ENCODE measurements around the gene IQSEC1. TPM values are rescaled to one million over a fixed set of nuclear protein-coding genes. Genes with fewer than 3 reads are reported as not detected.
"Not testable (repeated sequence)": the region's sequence is repeated elsewhere in the genome, so short reads cannot be mapped to it uniquely, and the experiment has no call there.

The IQSEC1 gene
- total and polyA plus RNA-seq, 2 experiments from 2014 or later: 17.8 to 51.7 TPM

- H3K4me1 ChIP-seq (ENCODE audit: low read depth): peaks cover 3% of the 10 kb centered on the region
- H3K4me3 ChIP-seq: no peak overlapping the region
- H3K27ac ChIP-seq: no peak overlapping the region
- H3K36me3 ChIP-seq: no peaks in the 10 kb centered on the region
- H3K9me3 ChIP-seq (ENCODE audit: low read depth): no peaks in the 10 kb centered on the region
- no peak for DNase-seq (ENCODE audit: low read depth in 1 of 2, low spot score in 1 of 2)
- H3K27me3 ChIP-seq: no peaks in the 10 kb centered on the region
- TF ChIP-seq CTCF (IDR thresholded peaks at IDR 0.05; ENCODE audit: low read depth, low read length): no peak
Measured at GRCh38 chr3:12865271-12865670, 208.0 kb downstream of the IQSEC1 start.

GRCh38 chr3:12862387-12862786 lies 210.8 kb downstream of the IQSEC1 start:
- H3K27ac ChIP-seq: no peak overlapping the region
- TF ChIP-seq CTCF (IDR thresholded peaks at IDR 0.05; ENCODE audit: low read depth, low read length): no peak
- H3K9me3 ChIP-seq (ENCODE audit: low read depth): no peaks in the 10 kb centered on the region
- DNase-seq (ENCODE audit: low read depth in 1 of 2, low spot score in 1 of 2): no peak
- no peaks in the 10 kb centered on the region for H3K27me3 ChIP-seq
- no peak overlapping the region for H3K4me3 ChIP-seq
- H3K4me1 ChIP-seq (ENCODE audit: low read depth): no peaks in the 10 kb centered on the region
- H3K36me3 ChIP-seq: no peaks in the 10 kb centered on the region

- Histone ChIP-seq H3K27me3 (no peaks in the 10 kb centered on the region), H3K4me1 (ENCODE audit: low read depth) (no peaks in the 10 kb centered on the region), H3K36me3 (no peaks in the 10 kb centered on the region), H3K27ac (no peak overlapping the region), H3K4me3 (no peak overlapping the region), H3K9me3 (ENCODE audit: low read depth) (no peaks in the 10 kb centered on the region)
- no peak for TF ChIP-seq CTCF (IDR thresholded peaks at IDR 0.05; ENCODE audit: low read depth, low read length)
- DNase-seq (ENCODE audit: low read depth in 1 of 2, low spot score in 1 of 2): no peak
Measured at GRCh38 chr3:12861611-12862010, 211.6 kb downstream of the IQSEC1 start.

- H3K27me3 ChIP-seq: peaks cover 1% of the 10 kb centered on the region
- H3K4me1 ChIP-seq (ENCODE audit: low read depth): no peaks in the 10 kb centered on the region
- DNase-seq (ENCODE audit: low read depth in 1 of 2, low spot score in 1 of 2): no peak
- H3K27ac ChIP-seq: no peak overlapping the region
- H3K9me3 ChIP-seq (ENCODE audit: low read depth): no peaks in the 10 kb centered on the region
- no peak overlapping the region for H3K4me3 ChIP-seq
- H3K36me3 ChIP-seq: no peaks in the 10 kb centered on the region
- TF ChIP-seq CTCF (IDR thresholded peaks at IDR 0.05; ENCODE audit: low read depth, low read length): no peak
Measured at GRCh38 chr3:12859840-12860239, 213.4 kb downstream of the IQSEC1 start.

GRCh38 chr3:12856626-12857025 lies 216.6 kb downstream of the IQSEC1 start:
- no peak overlapping the region for H3K4me3 ChIP-seq
- H3K36me3 ChIP-seq: no peaks in the 10 kb centered on the region
- no peak for TF ChIP-seq CTCF (IDR thresholded peaks at IDR 0.05; ENCODE audit: low read depth, low read length)
- peak in 1 of 2 donors; percentile 15 for DNase-seq (ENCODE audit: low read depth in 1 of 2, low spot score in 1 of 2)
- peaks cover 14% of the 10 kb centered on the region for H3K27me3 ChIP-seq
- H3K4me1 ChIP-seq (ENCODE audit: low read depth): no peaks in the 10 kb centered on the region
- H3K9me3 ChIP-seq (ENCODE audit: low read depth): no peaks in the 10 kb centered on the region
- H3K27ac ChIP-seq: no peak overlapping the region

GRCh38 chr3:12854565-12854964 lies 218.7 kb downstream of the IQSEC1 start:
- DNase-seq (ENCODE audit: low read depth in 1 of 2, low spot score in 1 of 2): no peak
- Histone ChIP-seq H3K4me3 (no peak overlapping the region), H3K27me3 (peaks cover 14% of the 10 kb centered on the region), H3K9me3 (ENCODE audit: low read depth) (no peaks in the 10 kb centered on the region), H3K4me1 (ENCODE audit: low read depth) (no peaks in the 10 kb centered on the region), H3K27ac (no peak overlapping the region), H3K36me3 (no peaks in the 10 kb centered on the region)
- no peak for TF ChIP-seq CTCF (IDR thresholded peaks at IDR 0.05; ENCODE audit: low read depth, low read length)

- not testable (repeated sequence) for H3K27ac ChIP-seq; H3K4me3 ChIP-seq; DNase-seq (ENCODE audit: low read depth in 1 of 2, low spot score in 1 of 2); H3K4me1 ChIP-seq (ENCODE audit: low read depth); H3K9me3 ChIP-seq (ENCODE audit: low read depth); H3K36me3 ChIP-seq
- peaks cover 14% of the 10 kb centered on the region for H3K27me3 ChIP-seq
Measured at GRCh38 chr3:12853847-12854246, 219.4 kb downstream of the IQSEC1 start.
